ENCODE measurements around the gene WIZ.

Gene WIZ

GRCh38 chr19:15445807-15446376 is 3.9 kb downstream of the WIZ start:
- no peak for DNase-seq

- DNase-seq = no peak
Observed at GRCh38 chr19:15445227-15445605, 4.5 kb downstream of the WIZ start.

GRCh38 chr19:15444505-15445226 is 5.1 kb downstream of the WIZ start:
- DNase-seq = no peak

- peak in 19 of 56 donors; percentile 2 to 51 (median 15) for DNase-seq
Observed at GRCh38 chr19:15443838-15444237, 5.9 kb downstream of the WIZ start.

GRCh38 chr19:15443325-15443724 is 6.4 kb downstream of the WIZ start:
- no peak for DNase-seq

GRCh38 chr19:15442142-15442920 is 7.4 kb downstream of the WIZ start:
- no peak for DNase-seq

- DNase-seq = no peak
Observed at GRCh38 chr19:15441317-15441716, 8.4 kb downstream of the WIZ start.

- no peak for DNase-seq
Observed at GRCh38 chr19:15439821-15440641, 9.7 kb downstream of the WIZ start.

GRCh38 chr19:15439078-15439799 is 10.5 kb downstream of the WIZ start:
- DNase-seq = no peak

- no peak for DNase-seq
Observed at GRCh38 chr19:15438577-15438976, 11.2 kb downstream of the WIZ start.

GRCh38 chr19:15438124-15438496 is 11.6 kb downstream of the WIZ start:
- DNase-seq = no peak

GRCh38 chr19:15437355-15438123 is 12.2 kb downstream of the WIZ start:
- DNase-seq = no peak

GRCh38 chr19:15436826-15437110 is 13.0 kb downstream of the WIZ start:
- no peak for DNase-seq

- DNase-seq = no peak
Observed at GRCh38 chr19:15436012-15436825, 13.5 kb downstream of the WIZ start.

GRCh38 chr19:15433519-15434069 is 16.2 kb downstream of the WIZ start:
- no peak for DNase-seq

- DNase-seq = peak in 55 of 56 donors; percentile 42 to 94 (median 81)
Observed at GRCh38 chr19:15432629-15433518, 16.9 kb downstream of the WIZ start.

GRCh38 chr19:15432018-15432494 is 17.7 kb downstream of the WIZ start:
- no peak for DNase-seq

Measured in nucleus accumbens (tissue), 56 donors.